Measurements from ENCODE around the gene FBXW7.

Gene FBXW7

GRCh38 chr4:152419809-152420208 lies 116.1 kb downstream of the FBXW7 start:
- intact Hi-C loops (cut with DNase I; ENCODE audit: low total_unique reads): no loop called here
- Histone ChIP-seq H3K4me1 (peaks cover 0 to 5% (median 2%) of the 10 kb centered on the region in 4 donors), H3K9me3 (no peaks in the 10 kb centered on the region), H3K27ac (no peak overlapping the region), H3K36me3 (no peaks in the 10 kb centered on the region), H3K4me3 (no peak overlapping the region), H3K27me3 (no peaks in the 10 kb centered on the region)
- DNase-seq: no peak
- no peak for TF ChIP-seq CTCF (IDR thresholded peaks at IDR 0.05)

- intact Hi-C loops (cut with DNase I; ENCODE audit: low total_unique reads): no loop called here
- TF ChIP-seq CTCF (IDR thresholded peaks at IDR 0.05): no peak
- DNase-seq: no peak
Measured at GRCh38 chr4:152417673-152418072, 118.2 kb downstream of the FBXW7 start.

GRCh38 chr4:152415980-152416379 lies 119.9 kb downstream of the FBXW7 start:
- peaks cover 0 to 3% (median 0%) of the 10 kb centered on the region in 3 donors for H3K36me3 ChIP-seq
- no peak overlapping the region for H3K27ac ChIP-seq
- no peaks in the 10 kb centered on the region for H3K9me3 ChIP-seq
- peaks cover 0 to 5% (median 0%) of the 10 kb centered on the region in 4 donors for H3K4me1 ChIP-seq
- no peak for TF ChIP-seq CTCF (IDR thresholded peaks at IDR 0.05)
- H3K4me3 ChIP-seq: no peak overlapping the region
- intact Hi-C loops (cut with DNase I; ENCODE audit: low total_unique reads): no loop called here
- DNase-seq: no peak
- no peaks in the 10 kb centered on the region for H3K27me3 ChIP-seq

More at GRCh38 chr4:152417673-152418072, 118.2 kb downstream of the FBXW7 start:
- H3K36me3 ChIP-seq: no peaks in the 10 kb centered on the region
- H3K27me3 ChIP-seq: no peaks in the 10 kb centered on the region
- H3K9me3 ChIP-seq: no peaks in the 10 kb centered on the region
- no peak overlapping the region for H3K4me3 ChIP-seq
- H3K27ac ChIP-seq: no peak overlapping the region
- H3K4me1 ChIP-seq: peaks cover 0 to 5% (median 0%) of the 10 kb centered on the region in 4 donors

- Histone ChIP-seq H3K36me3 (peaks cover 0 to 3% (median 0%) of the 10 kb centered on the region in 3 donors), H3K27me3 (no peaks in the 10 kb centered on the region), H3K4me1 (no peaks in the 10 kb centered on the region), H3K9me3 (no peaks in the 10 kb centered on the region), H3K27ac (no peak overlapping the region), H3K4me3 (no peak overlapping the region)
- peak; percentile 13 to 20 for TF ChIP-seq CTCF (IDR thresholded peaks at IDR 0.05)
- intact Hi-C loops (cut with DNase I; ENCODE audit: low total_unique reads): no loop called here
- no peak for DNase-seq
Measured at GRCh38 chr4:152408514-152409327, 127.2 kb downstream of the FBXW7 start.

- Histone ChIP-seq H3K27ac (no peak overlapping the region), H3K4me3 (no peak overlapping the region), H3K9me3 (no peaks in the 10 kb centered on the region), H3K4me1 (no peaks in the 10 kb centered on the region), H3K36me3 (no peaks in the 10 kb centered on the region), H3K27me3 (no peaks in the 10 kb centered on the region)
- TF ChIP-seq CTCF (IDR thresholded peaks at IDR 0.05): no peak
- intact Hi-C loops (cut with DNase I; ENCODE audit: low total_unique reads): no loop called here
- DNase-seq: no peak
Measured at GRCh38 chr4:152401424-152401823, 134.5 kb downstream of the FBXW7 start.
